Posterior cingulate gyrus (tissue), 11 donors: ENCODE measurements around the gene HACD2.

Source experiments
- DNase-seq, 10 donors: peaks; one replicate each; pipeline versions ENCODE4 v3.0.0 to v3.0.0-alpha.2; 2020 to 2021; ENCODE audit warnings: mixed read lengths in 3 of 10
- intact Hi-C: fragments of 100-400 bp; cut with DNase I; formaldehyde crosslinking; loops from one replicate; pipeline ENCODE4 v1.15.1; 2023

HACD2 gene

GRCh38 chr3:123489400-123490004 is 95.4 kb downstream of the HACD2 start:
- peak; percentile 59 to 97 (median 82) for DNase-seq

DNA sequence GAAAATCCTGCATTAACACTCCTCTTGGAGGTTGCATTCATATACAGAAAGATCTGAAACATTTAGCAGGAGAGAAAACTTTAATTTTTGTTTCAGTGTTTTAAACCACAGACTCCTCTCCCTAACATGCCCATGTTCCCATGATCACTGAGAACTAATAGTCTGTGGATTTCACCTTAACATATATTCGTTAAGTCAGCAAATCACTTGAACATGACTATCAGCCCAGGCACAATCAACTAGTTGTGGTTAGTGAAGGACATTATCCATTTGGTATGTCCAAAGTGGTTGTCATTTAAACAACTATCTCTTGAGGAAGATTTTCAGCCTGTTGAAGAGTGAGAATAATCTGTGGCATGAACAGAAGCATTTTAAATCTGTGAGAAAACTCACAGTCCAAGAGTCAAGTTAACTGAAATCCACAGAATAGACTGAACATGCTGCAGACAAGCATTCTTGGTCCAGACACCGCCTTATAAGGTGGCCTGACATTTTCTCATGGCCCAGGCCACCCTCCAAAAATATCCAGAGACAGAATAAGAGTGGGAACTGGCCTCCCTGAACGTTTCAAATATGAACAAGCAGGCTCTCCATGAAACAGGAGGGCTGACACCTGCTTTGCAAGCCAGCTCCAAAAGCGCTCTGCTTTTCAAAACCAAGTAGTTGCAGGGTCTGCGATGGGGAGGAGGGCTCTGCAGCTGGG is 96.1 kb downstream of the HACD2 start:
- peak in 1 of 10 donors; percentile 34 for DNase-seq
- intact Hi-C loops: loop anchor here (1.0 to 5.0 kb wide), 2 partner anchors 36 to 159 kb away; no protein-coding TSS in a partner anchor

More at GRCh38 chr3:123489400-123490004, 95.4 kb downstream of the HACD2 start:
- intact Hi-C loops: loop anchor here (1.0 to 5.0 kb wide), 2 partner anchors 37 to 160 kb away; no protein-coding TSS in a partner anchor

- intact Hi-C loops: loop anchor here (5.0 kb wide), 1 partner anchor 35 kb away; no protein-coding TSS in a partner anchor
These were observed 97.8 kb downstream of the HACD2 start for GRCh38 chr3:123487063-123487462.

DNA sequence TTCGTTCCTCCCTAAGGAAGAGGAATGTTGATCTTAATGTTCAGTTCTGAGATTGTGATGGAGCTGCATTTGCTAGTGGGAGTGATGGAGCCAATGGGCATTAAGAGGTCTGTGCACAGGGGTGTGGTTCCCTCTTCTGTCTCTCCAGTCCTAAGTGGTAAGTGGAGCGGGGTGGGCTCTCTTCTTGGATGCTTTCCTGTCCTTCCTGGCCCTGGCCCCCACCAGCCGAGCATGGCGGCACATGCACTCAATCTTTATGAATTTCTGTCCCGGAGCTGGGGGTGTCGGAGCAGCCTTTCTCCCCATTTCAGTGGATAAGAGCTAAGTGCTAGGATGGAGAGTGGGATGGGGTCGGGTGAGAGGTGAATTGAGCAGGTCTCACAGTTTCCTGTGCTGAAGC is 98.4 kb downstream of the HACD2 start:
- intact Hi-C loops: loop anchor here (5.0 kb wide), 1 partner anchor 34 kb away; no protein-coding TSS in a partner anchor
- DNase-seq: peak in 1 of 10 donors; percentile 54

More at GRCh38 chr3:123487063-123487462, 97.8 kb downstream of the HACD2 start:
- DNase-seq: peak in 1 of 10 donors; percentile 53

DNA sequence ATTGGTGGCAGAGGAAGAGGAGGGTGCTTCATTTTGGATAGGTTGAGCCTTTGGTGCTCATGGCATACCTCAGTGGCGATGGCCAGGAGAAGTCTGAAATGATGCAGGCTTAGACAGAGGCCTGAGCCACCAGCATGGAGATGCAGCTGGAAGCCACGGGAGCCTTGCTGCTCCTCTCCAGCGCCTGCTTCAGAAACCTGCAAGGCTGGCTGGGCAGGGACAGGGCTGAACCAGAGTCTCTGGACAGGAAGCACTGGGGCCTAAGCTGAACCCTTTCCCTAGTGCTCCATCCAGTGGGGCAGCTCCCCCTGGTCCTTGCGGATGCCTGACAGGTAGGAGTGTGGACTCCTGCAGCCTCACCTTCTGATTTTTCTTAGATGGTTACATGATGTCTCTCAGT is 99.3 kb downstream of the HACD2 start:
- intact Hi-C loops: loop anchor here (5.0 kb wide), 1 partner anchor 33 kb away; no protein-coding TSS in a partner anchor
- DNase-seq: peak in 1 of 10 donors; percentile 50

DNA sequence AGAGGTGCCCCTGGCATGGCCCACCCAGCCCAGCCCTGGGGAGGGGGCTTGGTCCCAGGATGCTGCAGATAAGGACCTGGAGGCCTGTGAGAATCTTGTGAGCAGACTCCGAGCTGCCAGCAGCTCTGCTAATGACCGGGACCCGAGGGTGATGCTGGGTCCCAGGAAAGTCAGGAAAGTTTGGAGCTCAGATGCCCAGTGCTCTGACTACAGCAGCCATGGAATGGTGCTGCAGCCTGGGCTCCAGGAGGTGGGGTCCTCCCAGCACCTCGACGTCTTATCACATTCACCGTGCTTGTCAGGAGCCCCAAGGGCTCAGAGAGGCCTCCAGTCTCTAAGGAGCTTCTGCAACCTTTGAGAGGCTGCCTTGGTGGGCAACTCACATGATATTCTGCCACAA is 101.7 kb downstream of the HACD2 start:
- peak in 1 of 10 donors; percentile 48 for DNase-seq
- intact Hi-C loops: no loop called here

DNA sequence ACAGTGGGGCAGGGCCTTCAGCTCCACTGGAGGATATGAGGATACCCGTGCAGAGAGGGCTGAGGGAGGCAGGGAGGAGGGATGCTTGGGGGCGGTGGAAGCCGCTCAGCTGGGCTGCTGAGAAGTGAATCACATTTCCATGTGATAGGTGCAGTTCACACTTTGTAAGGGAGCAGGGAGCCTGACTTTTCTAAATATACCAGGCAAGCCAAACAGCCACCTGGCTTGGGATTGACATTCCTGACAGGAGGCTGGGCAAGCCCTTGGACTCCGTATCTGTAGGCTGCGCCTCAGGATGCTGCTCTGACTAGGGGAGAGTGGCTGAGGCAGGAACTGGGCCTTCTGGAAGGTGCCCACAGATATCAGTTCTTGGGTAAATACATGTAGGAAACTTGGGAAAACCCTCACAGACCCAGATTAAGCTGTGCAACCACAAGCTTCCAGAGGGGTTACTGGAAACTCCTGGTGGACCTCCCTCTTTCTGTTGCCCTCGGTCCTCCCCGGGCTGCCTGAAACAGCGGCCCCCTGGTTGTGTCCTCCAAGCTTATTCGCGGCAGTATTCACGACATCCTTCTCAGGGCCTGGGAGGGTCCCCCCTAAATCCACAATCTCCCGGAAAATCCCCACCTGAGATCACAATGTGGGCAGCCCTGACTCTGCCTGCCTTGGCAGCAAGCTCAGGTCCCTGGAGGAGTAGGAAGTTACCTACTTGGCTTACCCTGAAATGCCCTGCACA is 103.0 kb downstream of the HACD2 start:
- peak in 4 of 10 donors; percentile 7 to 88 (median 58) for DNase-seq
- intact Hi-C loops: no loop called here

- DNase-seq: peak in 1 of 10 donors; percentile 76
- intact Hi-C loops: no loop called here
These were observed 103.8 kb downstream of the HACD2 start for GRCh38 chr3:123481071-123481470.

GRCh38 chr3:123480428-123480827 is 104.4 kb downstream of the HACD2 start:
- intact Hi-C loops: no loop called here
- DNase-seq: peak in 1 of 10 donors; percentile 38

- intact Hi-C loops: no loop called here
- peak in 1 of 10 donors; percentile 77 for DNase-seq
These were observed 105.0 kb downstream of the HACD2 start for GRCh38 chr3:123479891-123480290.

DNA sequence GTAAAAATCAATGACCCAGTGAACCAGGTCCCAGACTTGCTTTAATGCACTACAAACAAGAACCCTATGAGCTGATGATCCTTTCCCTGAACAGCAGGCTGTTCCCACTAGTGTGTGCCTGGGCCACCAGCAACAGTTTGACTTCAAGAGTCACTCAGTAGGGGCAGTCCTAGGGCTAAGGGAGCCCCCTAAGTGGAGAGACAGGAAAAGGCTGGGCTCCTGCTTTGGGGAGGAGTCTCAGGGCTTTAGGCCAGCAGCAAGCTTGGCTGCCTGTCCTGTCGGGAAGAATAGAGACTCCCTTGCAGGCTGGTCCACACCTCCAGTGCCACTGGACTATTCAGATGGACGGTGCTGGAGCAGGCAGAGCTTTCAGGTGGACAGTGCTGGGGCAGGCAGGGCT is 106.5 kb downstream of the HACD2 start:
- intact Hi-C loops: no loop called here
- no peak for DNase-seq

DNA sequence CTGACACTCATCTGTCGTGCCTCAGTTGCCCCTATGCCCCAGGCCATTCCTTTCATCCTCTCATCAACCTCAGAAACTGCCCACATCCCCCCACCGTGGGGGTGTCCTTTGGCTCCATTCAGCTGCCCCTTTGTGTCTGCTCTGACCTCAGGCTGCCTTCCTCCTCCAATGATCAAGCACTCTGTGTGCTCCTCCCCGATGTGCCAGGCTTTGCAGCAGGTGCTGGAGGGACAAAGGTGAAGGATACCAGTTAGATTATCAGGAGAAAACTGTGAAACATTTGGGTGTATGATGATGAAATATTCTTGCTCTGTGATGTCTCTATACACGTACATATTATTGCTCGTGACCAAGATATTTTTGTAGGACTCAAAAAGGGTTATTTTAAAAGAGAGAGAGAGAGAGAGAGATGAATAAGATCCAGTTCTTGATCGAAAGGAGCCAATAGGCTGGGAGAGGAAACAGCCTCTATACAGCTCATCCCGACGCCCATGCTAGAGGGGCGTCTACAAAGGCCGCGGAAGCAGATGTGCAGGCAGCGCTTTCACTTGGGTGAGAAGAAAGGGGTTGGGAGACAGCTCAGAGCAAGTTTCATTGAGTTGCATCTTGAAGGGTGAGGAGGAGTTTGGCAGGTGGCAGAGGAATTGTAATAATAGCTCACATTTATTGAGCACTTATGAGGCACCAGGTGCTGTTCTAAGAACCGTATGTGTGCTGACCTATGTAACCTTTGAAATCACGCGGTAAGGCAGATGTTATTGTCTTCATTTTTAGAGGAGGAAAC is 107.7 kb downstream of the HACD2 start:
- DNase-seq: no peak
- intact Hi-C loops: no loop called here

DNA sequence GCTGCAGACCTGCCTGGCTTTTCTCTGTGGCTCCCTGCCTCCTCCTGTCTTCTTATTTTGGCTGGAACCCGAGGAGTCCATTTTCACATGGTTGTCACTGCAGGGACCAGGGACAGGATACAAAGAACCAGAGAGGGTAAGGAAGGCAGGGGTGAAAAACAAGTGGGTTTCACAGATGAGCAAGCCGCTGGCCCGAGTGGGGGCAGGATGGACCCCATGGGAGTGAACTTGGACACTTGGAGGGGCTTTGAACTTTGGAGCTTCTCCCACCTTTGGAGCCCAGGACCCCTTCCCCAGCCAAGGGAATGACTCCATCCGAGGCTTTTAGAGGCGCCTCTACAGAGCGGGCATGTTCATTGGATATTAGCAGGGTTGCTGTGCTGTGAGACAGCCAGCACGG is 109.1 kb downstream of the HACD2 start:
- intact Hi-C loops: no loop called here
- no peak for DNase-seq

DNA sequence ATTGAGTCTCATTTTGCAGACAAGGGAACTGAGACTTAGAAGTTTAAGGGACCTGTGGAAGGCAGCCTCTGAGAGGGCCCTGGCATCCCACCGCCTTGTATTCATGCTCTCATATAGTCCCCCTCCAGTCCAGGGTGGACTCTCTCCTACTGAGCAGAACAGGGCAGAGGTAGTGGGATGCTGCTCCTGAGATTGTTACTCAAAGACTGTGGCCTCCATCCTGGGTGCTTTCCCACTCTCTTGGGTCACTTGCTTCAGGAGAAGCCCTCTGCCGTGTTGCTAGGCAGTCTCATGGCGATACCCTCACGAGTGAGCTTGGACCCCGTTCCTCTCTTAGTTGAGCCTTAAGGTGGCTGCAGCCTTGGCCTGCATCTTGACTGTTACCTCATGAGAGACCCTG is 113.7 kb downstream of the HACD2 start:
- DNase-seq: no peak
- intact Hi-C loops: no loop called here

- intact Hi-C loops: no loop called here
- no peak for DNase-seq
These were observed 115.4 kb downstream of the HACD2 start for GRCh38 chr3:123469323-123469995.

GRCh38 chr3:123467046-123467445 is 117.8 kb downstream of the HACD2 start:
- intact Hi-C loops: no loop called here

DNA sequence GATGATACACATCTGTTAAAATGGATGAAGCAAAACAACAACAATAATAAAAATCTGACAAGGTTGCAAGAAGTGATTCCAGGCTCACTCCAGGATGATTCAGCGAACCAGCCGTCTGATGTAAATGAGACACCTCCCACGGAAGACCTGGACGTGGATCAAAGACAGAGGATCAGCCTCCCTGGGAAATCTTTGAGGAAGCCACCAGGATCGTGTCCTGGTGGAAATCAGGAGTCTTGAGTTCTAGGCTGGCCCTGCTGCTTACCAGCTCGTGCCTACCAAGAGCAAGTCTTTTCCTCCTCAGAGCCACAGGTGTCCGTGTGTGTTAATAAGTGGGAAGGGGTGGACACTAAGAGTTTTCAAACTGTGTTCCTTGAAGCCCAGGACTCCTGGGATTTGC is 120.6 kb downstream of the HACD2 start:
- intact Hi-C loops: no loop called here
- peak in 1 of 10 donors; percentile 56 for DNase-seq

More at GRCh38 chr3:123467046-123467445, 117.8 kb downstream of the HACD2 start:
- no peak for DNase-seq

- peak in 1 of 10 donors; percentile 52 for DNase-seq
- intact Hi-C loops: no loop called here
These were observed 125.0 kb downstream of the HACD2 start for GRCh38 chr3:123459862-123460261.

DNA sequence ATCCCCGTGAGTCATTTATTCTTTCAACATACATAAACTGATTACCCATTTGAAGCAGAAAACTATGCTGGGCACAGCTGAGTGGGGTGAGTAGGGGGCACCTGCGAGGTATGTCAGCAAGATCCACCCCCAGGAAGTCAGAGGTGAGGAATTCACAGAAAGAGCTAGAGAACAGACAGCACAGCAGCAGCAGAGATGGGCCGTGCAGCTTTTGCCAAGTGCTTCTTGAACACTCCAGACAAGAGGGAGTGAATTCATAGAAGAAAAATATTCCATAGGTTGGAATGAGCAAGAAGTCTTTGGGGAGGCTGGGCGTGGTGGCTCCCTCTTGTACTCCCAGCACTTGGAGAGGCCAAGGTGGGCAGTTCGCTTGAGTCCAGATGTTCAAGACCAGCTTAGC is 126.6 kb downstream of the HACD2 start:
- peak in 1 of 10 donors; percentile 41 for DNase-seq
- intact Hi-C loops: no loop called here

GRCh38 chr3:123457841-123458240 is 127.0 kb downstream of the HACD2 start:
- intact Hi-C loops: no loop called here
- DNase-seq: no peak
